Kidney (tissue), 14 donors: Measurements from ENCODE around the gene CHRNA1. TPM values are rescaled to one million over a fixed set of nuclear protein-coding genes. Genes with fewer than 3 reads are reported as not detected.

Experiments
- DNase-seq, 5 donors: peaks; one replicate each; pipeline ENCODE4 v3.0.0-alpha.2; 2013 to 2020
- FAIRE-seq: peaks from 2 replicates; lab custom pipeline; 2012; peaks lifted over from hg19 to GRCh38; lab: Jason Lieb, UNC
- H3K27ac ChIP-seq, 2 donors: one replicate each; pipeline ENCODE4 v1.7.0; 2013; ENCODE audit warnings: low read depth in 2 of 2, low read length in 2 of 2, inconsistent platforms in 1 of 2
- H3K27me3 ChIP-seq: one replicate; pipeline ENCODE4 v1.7.1; 2013; ENCODE audit warnings: low read length, inconsistent platforms; ENCODE audit not compliant: control insufficient read depth, insufficient read depth
- H3K36me3 ChIP-seq, 3 donors: one replicate each; pipeline versions ENCODE4 v1.7.0 to v1.7.1; 2013; ENCODE audit warnings: low read length in 3 of 3, control low read depth in 1 of 3, inconsistent platforms in 1 of 3; ENCODE audit not compliant: insufficient read depth in 3 of 3, control insufficient read depth in 2 of 3
- H3K4me1 ChIP-seq, 3 donors: one replicate each; pipeline versions ENCODE4 v1.7.0 to v1.7.1; 2013; ENCODE audit warnings: low read length in 3 of 3, inconsistent platforms in 1 of 3, low read depth in 1 of 3; ENCODE audit not compliant: control insufficient read depth in 2 of 3, insufficient read depth in 2 of 3
- H3K4me3 ChIP-seq, 3 donors: one replicate each; pipeline versions ENCODE4 v1.7.0 to v1.8.1; 2013; ENCODE audit warnings: low read length in 3 of 3, control low read depth in 1 of 3, inconsistent platforms in 1 of 3
- H3K9ac ChIP-seq, 3 donors: one replicate each; pipeline versions ENCODE4 v1.7.0 to v1.7.1; 2013; ENCODE audit warnings: low read length in 3 of 3, control low read depth in 1 of 3, inconsistent platforms in 1 of 3
- H3K9me3 ChIP-seq, 3 donors: one replicate each; pipeline versions ENCODE4 v1.7.0 to v1.7.1; 2013; ENCODE audit warnings: low read length in 3 of 3, control low read depth in 1 of 3, inconsistent platforms in 1 of 3; ENCODE audit not compliant: control insufficient read depth in 2 of 3, insufficient read depth in 1 of 3
- intact Hi-C: fragments of 100-400 bp; cut with DNase I; formaldehyde crosslinking; loops from one replicate; pipeline ENCODE4 v1.11.1; 2022
- polyA plus RNA-seq: library from polyadenylated mRNA; stranded (reverse); fragments of 350-450 nt; fragmentation: Illumina TruSeq; extraction: RNeasy Lipid Tissue Mini Kit (QIAGEN cat#74804); gene quantifications from one replicate; pipeline ENCODE4 v1.2.3, GENCODE V29; 2014; ENCODE audit warnings: low read depth, low replicate concordance; ENCODE audit not compliant: insufficient read depth
- total RNA-seq: library from RNA; stranded (reverse); fragmentation: NEBNext Ultra II Directional; extraction: Animal tissue kit (Norgen Biotek cat#: 25700); gene quantifications from one replicate; pipeline ENCODE4 v1.2.1, GENCODE V29; 2021
- TF ChIP-seq, protein P1 (sequence below): IDR thresholded peaks from 3 replicates; pipeline ENCODE4 v1.5.1; 2012; ENCODE audit warnings: mild to moderate bottlenecking, moderate library complexity, borderline replicate concordance; ENCODE audit not compliant: insufficient read depth; ENCODE audit errors: extremely low read depth
- donor health status: control.
- donor health status: control.
- donor health status: control.
- donor health status: control.
- donor health status: control.
- donor health status: DM: yes; HTN: yes; CAD: no.
- donor health status: Normal renal cell carcinoma (clear cell type).

Gene CHRNA1
- total and polyA plus RNA-seq, 2 donors from 2014 or later, result not detected

DNA sequence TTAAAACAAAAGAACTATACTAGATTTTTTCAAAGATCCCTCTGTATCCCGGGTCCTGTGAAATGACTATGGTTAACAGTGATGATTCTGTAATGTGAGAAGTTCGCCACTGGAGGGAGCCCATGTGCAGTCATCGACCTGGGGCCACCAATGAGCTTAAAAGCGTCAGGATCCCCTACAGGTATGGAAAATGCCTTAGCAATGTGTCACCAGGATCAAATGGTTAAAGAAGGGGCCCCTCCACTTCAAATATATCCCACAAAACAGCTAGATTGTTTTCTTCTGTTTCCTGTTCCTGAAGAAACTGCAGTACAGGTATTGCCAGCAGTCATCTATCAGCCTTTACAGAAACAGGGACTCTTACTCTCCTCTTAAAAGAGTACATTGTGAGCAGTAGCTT is 15.3 kb downstream of the CHRNA1 start:
- peak in 4 of 5 donors; percentile 70 to 84 (median 79) for DNase-seq
- no peaks in the 10 kb centered on the region for H3K4me1 ChIP-seq
- FAIRE-seq, result no peak
- no peaks in the 10 kb centered on the region for H3K27me3 ChIP-seq
- TF ChIP-seq, protein P1, sequence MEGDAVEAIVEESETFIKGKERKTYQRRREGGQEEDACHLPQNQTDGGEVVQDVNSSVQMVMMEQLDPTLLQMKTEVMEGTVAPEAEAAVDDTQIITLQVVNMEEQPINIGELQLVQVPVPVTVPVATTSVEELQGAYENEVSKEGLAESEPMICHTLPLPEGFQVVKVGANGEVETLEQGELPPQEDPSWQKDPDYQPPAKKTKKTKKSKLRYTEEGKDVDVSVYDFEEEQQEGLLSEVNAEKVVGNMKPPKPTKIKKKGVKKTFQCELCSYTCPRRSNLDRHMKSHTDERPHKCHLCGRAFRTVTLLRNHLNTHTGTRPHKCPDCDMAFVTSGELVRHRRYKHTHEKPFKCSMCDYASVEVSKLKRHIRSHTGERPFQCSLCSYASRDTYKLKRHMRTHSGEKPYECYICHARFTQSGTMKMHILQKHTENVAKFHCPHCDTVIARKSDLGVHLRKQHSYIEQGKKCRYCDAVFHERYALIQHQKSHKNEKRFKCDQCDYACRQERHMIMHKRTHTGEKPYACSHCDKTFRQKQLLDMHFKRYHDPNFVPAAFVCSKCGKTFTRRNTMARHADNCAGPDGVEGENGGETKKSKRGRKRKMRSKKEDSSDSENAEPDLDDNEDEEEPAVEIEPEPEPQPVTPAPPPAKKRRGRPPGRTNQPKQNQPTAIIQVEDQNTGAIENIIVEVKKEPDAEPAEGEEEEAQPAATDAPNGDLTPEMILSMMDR, result peak; percentile 68
- H3K9me3 ChIP-seq, result no peaks in the 10 kb centered on the region
- H3K36me3 ChIP-seq, result no peaks in the 10 kb centered on the region
- no peak overlapping the region for H3K4me3 ChIP-seq
- H3K27ac ChIP-seq, result no peak overlapping the region
- H3K9ac ChIP-seq, result no peak overlapping the region
- intact Hi-C loops, result no loop called here

DNA sequence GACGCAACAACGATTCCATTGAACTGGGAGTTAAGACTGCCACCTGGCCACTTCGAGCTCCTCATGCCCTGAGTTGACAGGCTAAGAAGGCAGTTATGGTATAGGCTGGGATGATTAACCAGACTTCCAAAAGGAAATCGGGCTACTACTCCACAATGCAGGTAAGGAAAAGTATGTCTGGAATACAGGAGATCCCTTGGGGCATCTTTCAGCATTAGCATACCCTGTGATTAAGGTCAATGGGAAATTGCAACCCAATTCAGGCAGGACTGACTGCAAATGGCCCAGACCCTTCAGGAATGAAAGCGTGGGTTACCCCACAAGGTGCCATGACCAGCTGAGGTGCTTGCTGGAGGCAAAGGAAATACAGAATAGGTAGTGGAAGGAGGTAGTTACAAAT is 19.1 kb downstream of the CHRNA1 start:
- Histone ChIP-seq H3K9me3 (no peaks in the 10 kb centered on the region), H3K9ac (no peak overlapping the region), H3K27me3 (no peaks in the 10 kb centered on the region), H3K4me3 (no peak overlapping the region), H3K36me3 (no peaks in the 10 kb centered on the region), H3K27ac (no peak overlapping the region), H3K4me1 (no peaks in the 10 kb centered on the region)
- intact Hi-C loops, result no loop called here
- FAIRE-seq (no peak), DNase-seq (no peak)
- TF ChIP-seq, protein P1, result no peak

DNA sequence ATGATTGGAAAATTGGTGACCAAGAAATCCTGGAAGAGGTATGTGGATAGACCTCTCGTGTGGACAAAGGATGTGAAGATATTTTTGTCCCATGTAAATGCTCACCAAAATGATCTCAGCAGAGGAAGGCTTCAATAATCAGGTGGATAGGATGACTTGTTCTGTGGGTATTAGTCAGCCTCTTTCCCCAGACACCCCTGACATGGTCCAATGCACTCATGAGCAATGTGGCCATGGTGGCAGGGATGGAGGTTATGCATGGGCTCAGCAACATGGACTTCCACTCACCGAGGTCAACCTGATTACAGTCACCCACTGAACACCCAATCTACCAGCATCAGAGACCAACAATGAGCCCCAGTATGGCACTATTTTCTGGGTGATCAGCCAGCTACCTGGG is 20.2 kb downstream of the CHRNA1 start:
- FAIRE-seq, result no peak
- Histone ChIP-seq H3K4me3 (no peak overlapping the region), H3K9ac (no peak overlapping the region), H3K9me3 (no peaks in the 10 kb centered on the region), H3K27ac (no peak overlapping the region), H3K27me3 (no peaks in the 10 kb centered on the region), H3K36me3 (no peaks in the 10 kb centered on the region), H3K4me1 (no peaks in the 10 kb centered on the region)
- TF ChIP-seq, protein P1, result no peak
- no peak for DNase-seq
- intact Hi-C loops, result no loop called here

DNA sequence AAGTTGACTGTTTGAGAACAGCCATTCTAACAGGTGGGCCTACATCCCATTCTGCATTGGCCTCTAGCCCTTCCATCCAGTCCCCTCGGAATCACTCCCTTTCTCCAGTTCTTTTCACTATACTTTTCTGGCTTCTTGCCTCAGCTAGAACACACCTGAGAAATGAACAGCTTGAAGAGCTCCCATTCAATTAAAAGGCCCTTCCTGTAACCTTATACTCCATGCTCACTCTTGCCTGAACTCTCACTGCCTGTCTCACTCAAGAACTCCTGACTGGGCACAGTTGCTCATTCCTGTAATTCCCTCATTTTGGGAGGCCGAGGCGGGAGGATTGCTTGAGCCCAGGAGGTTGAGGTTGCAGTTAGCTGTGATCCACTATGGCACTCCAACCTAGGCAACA is 23.6 kb downstream of the CHRNA1 start:
- TF ChIP-seq, protein P1, result no peak
- no peaks in the 10 kb centered on the region for H3K9me3 ChIP-seq
- intact Hi-C loops, result no loop called here
- no peak overlapping the region for H3K9ac ChIP-seq
- no peak overlapping the region for H3K4me3 ChIP-seq
- no peak overlapping the region for H3K27ac ChIP-seq
- DNase-seq (peak in 2 of 5 donors; percentile 51 to 63), FAIRE-seq (no peak)
- no peaks in the 10 kb centered on the region for H3K36me3 ChIP-seq
- no peaks in the 10 kb centered on the region for H3K27me3 ChIP-seq
- H3K4me1 ChIP-seq, result no peaks in the 10 kb centered on the region
